IPS-20b (cell line): Measurements from ENCODE around the gene FUBP1.

Experiments used
- H3K27ac ChIP-seq: one replicate; pipeline ENCODE4 v1.5.1; 2013; ENCODE audit warnings: low read length
- H3K27me3 ChIP-seq: 2 replicates; pipeline ENCODE4 v1.6.1; 2013; ENCODE audit warnings: mild to moderate bottlenecking, low read length, inconsistent platforms; ENCODE audit not compliant: insufficient read depth
- H3K36me3 ChIP-seq: 2 replicates; pipeline ENCODE4 v1.6.1; 2013; ENCODE audit warnings: low read depth, mild to moderate bottlenecking, inconsistent platforms, low read length, moderate library complexity; ENCODE audit not compliant: insufficient read depth
- H3K4me1 ChIP-seq: 2 replicates; pipeline ENCODE4 v1.6.1; 2013; ENCODE audit warnings: mild to moderate bottlenecking, control low read depth, inconsistent platforms, low read length, moderate library complexity; ENCODE audit not compliant: insufficient read depth
- H3K4me3 ChIP-seq: 2 replicates; pipeline ENCODE4 v1.5.1; 2013; ENCODE audit warnings: mild to moderate bottlenecking, low read length, inconsistent platforms
- H3K9ac ChIP-seq: 2 replicates; pipeline ENCODE4 v1.6.1; 2013; ENCODE audit warnings: low read depth, mild to moderate bottlenecking, inconsistent platforms, low read length, moderate library complexity
- H3K9me3 ChIP-seq: 2 replicates; pipeline ENCODE4 v1.6.1; 2013; ENCODE audit warnings: mild to moderate bottlenecking, low read depth, low read length, inconsistent platforms; ENCODE audit not compliant: insufficient read depth

FUBP1 gene

GRCh38 chr1:77900687-77901293, 78.1 kb downstream of the FUBP1 start:
- H3K36me3 ChIP-seq, result no peaks in the 10 kb centered on the region
- H3K9ac ChIP-seq, result no peak overlapping the region
- no peaks in the 10 kb centered on the region for H3K27me3 ChIP-seq
- no peaks in the 10 kb centered on the region for H3K4me1 ChIP-seq
- H3K4me3 ChIP-seq, result no peak overlapping the region
- no peaks in the 10 kb centered on the region for H3K9me3 ChIP-seq
- H3K27ac ChIP-seq, result no peak overlapping the region

DNA sequence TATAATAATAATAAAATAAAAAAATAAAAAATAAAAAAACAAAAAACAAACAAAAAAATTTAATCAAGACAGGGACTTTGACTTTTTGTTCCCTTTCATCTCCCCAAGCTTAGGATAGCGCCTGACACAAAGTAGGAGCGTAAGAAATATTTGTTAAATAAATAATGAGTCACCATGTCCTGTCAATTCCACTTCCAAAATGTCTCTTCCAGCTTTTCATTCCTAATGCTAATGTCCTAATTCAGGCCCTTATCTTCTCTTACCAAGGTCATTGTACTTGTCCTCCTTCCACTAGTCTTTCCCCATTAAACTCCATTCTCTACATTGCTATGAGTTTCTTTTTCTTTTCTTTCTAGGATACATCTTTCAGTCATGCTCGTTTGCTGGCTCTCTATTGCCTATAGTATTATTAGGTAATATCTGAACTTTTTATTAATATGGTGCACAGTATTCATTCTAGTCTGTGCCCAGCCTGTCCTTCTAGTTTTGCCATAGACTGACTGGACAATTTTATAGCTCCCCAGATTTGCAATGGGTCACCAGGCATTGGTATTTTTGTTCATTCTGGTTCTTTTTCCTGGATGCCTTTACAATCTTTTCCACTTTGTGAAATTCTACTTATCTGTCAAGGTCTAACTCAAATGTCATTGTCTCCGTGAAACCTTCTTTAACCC, 79.1 kb downstream of the FUBP1 start:
- Histone ChIP-seq H3K27ac (no peak overlapping the region), H3K4me1 (no peaks in the 10 kb centered on the region)

More for the DNA sequence above, 79.1 kb downstream of the FUBP1 start:
- Histone ChIP-seq H3K4me3 (no peak overlapping the region), H3K27me3 (no peaks in the 10 kb centered on the region), H3K9me3 (no peaks in the 10 kb centered on the region), H3K36me3 (no peaks in the 10 kb centered on the region), H3K9ac (no peak overlapping the region)
